K562 (cell line): ENCODE measurements around the gene RANGAP1. TPM values are rescaled to one million over a fixed set of nuclear protein-coding genes. Genes with fewer than 3 reads are reported as not detected.

Experiments used
- ATAC-seq: fragments of 200-7000 bp; cut with Tn5 transposase; 3 replicates; pipeline ENCODE4 v1.9.1; 2020; ENCODE audit warnings: moderate library complexity
- BruUV-seq: library from RNA; stranded (reverse); fragments of 400-500 nt; replicated peaks from 2 replicates; lab custom pipeline; 2021; lab: Mats Ljungman, UMichigan
- CTCF ChIA-PET: fragments of 300-600 bp; formaldehyde crosslinking; extraction: SDS; loops from one replicate; lab custom pipeline; 2021; ENCODE audit warnings: low intra/inter-chr PET ratio; lab: Yijun Ruan, JAX
- POLR2A ChIA-PET: fragments of 300-600, 350-650 bp; sonication (Branson Sonifier 250); formaldehyde crosslinking; extraction: SDS; loops from one replicate; lab custom pipeline; 2021; ENCODE audit warnings: antibody characterized with exemption, inconsistent platforms; lab: Yijun Ruan, JAX
- DNase-seq, 4 experiments: peaks; one replicate each; pipeline versions ENCODE4 v3.0.0 to v3.0.0-alpha.2; 2011 to 2018; ENCODE audit warnings: low spot score in 3 of 4, mixed read lengths in 3 of 4; ENCODE audit errors: extremely low read depth in 1 of 4
- FAIRE-seq: peaks from 2 replicates; lab custom pipeline; 2011; peaks lifted over from hg19 to GRCh38; lab: Jason Lieb, UNC
- H2AFZ ChIP-seq: 2 replicates; pipeline ENCODE4 v1.6.0; 2011; ENCODE audit warnings: low read depth, low read length, control low read depth, inconsistent platforms
- H3K27ac ChIP-seq: fragments of 200-600 bp; 3 replicates; pipeline ENCODE4 v1.8.0; 2011; ENCODE audit warnings: low read depth, mild to moderate bottlenecking, control low read depth, inconsistent platforms, low read length, moderate library complexity, mixed read lengths; ENCODE audit errors: extremely low read depth
- H3K27me3 ChIP-seq, 2 experiments: fragments of 300-600 bp in 1 of 2; 2 replicates in 1 of 2; 3 replicates in 1 of 2; pipeline versions ENCODE4 v1.6.0 to v1.8.0; 2011; ENCODE audit warnings: inconsistent platforms in 2 of 2, low read length in 2 of 2, mild to moderate bottlenecking in 1 of 2, mixed read lengths in 1 of 2, moderate library complexity in 1 of 2; ENCODE audit not compliant: control insufficient read depth in 2 of 2, insufficient read depth in 2 of 2
- H3K36me3 ChIP-seq: fragments of 300-600 bp; 3 replicates; pipeline ENCODE4 v1.8.0; 2011; ENCODE audit warnings: mild to moderate bottlenecking, low read length, inconsistent platforms; ENCODE audit not compliant: control insufficient read depth, insufficient read depth
- H3K4me1 ChIP-seq, 2 experiments: fragments of 200-600 bp in 1 of 2; replicated peaks in 1 of 2; 2 replicates in 1 of 2; 3 replicates in 1 of 2; pipeline versions ENCODE4 v1.5.1 to v1.8.0; 2011; ENCODE audit warnings: inconsistent platforms in 2 of 2, low read length in 2 of 2, mild to moderate bottlenecking in 1 of 2, mixed read lengths in 1 of 2, moderate library complexity in 1 of 2; ENCODE audit not compliant: control insufficient read depth in 2 of 2, insufficient read depth in 2 of 2
- H3K4me2 ChIP-seq: 2 replicates; pipeline ENCODE4 v1.6.1; 2011; ENCODE audit warnings: low read length, control low read depth, inconsistent platforms, mixed read lengths; ENCODE audit not compliant: insufficient read depth
- H3K4me3 ChIP-seq: fragments of 200-600 bp; sonication (generic), shearing (Covaris generic); 2 replicates; pipeline ENCODE4 v1.5.1; 2016; ENCODE audit warnings: control low read depth, inconsistent platforms
- H3K79me2 ChIP-seq: fragments of 200-600 bp; 3 replicates; pipeline ENCODE4 v1.8.0; 2011; ENCODE audit warnings: low read length, inconsistent platforms; ENCODE audit not compliant: control insufficient read depth, insufficient read depth
- H3K9ac ChIP-seq, 2 experiments: 2 replicates each; pipeline versions ENCODE4 v1.6.0 to v1.6.1; 2011; ENCODE audit warnings: low read depth in 2 of 2, low read length in 2 of 2, control low read depth in 1 of 2, inconsistent platforms in 1 of 2, mild to moderate bottlenecking in 1 of 2, mixed read lengths in 1 of 2; ENCODE audit not compliant: insufficient read depth in 1 of 2
- H3K9me1 ChIP-seq: one replicate; pipeline ENCODE4 v1.6.0; 2011; ENCODE audit warnings: inconsistent platforms, mild to moderate bottlenecking, low read length, moderate library complexity; ENCODE audit not compliant: control insufficient read depth, insufficient read depth
- H3K9me3 ChIP-seq: replicated peaks from 2 replicates; pipeline ENCODE4 v1.5.1; 2011; ENCODE audit warnings: low read depth, low read length, inconsistent platforms; ENCODE audit not compliant: control insufficient read depth, insufficient read depth
- H4K20me1 ChIP-seq: replicated peaks from 2 replicates; pipeline ENCODE4 v1.6.1; 2011; ENCODE audit warnings: low read length, inconsistent platforms, mixed read lengths; ENCODE audit not compliant: control insufficient read depth, insufficient read depth
- HINFP ChIP-seq: fragments of 450-650 bp; conservative IDR thresholded peaks from 2 replicates; pipeline ENCODE4 v1.6.1; 2016; ENCODE audit warnings: missing genetic modification characterization, low read depth, mild to moderate bottlenecking, control low read depth, missing compliant biosample characterization
- SAFB ChIP-seq: fragments of 200-400 bp; formaldehyde crosslinking; IDR thresholded peaks from 2 replicates; pipeline ENCODE4 v1.6.1; 2017; ENCODE audit warnings: low read depth, low read length, borderline replicate concordance
- SPI1 ChIP-seq: IDR thresholded peaks from 2 replicates; pipeline ENCODE4 v1.6.1; 2011; ENCODE audit warnings: low read depth, low read length, control low read depth, borderline replicate concordance
- TEAD4 ChIP-seq, 2 experiments: sonication (generic) in 1 of 2; formaldehyde crosslinking in 1 of 2; IDR thresholded peaks; 2 replicates each; pipeline versions ENCODE4 v1.6.1 to v1.8.0; 2012 to 2022; ENCODE audit warnings: borderline replicate concordance in 1 of 2, inconsistent platforms in 1 of 2, low read length in 1 of 2, mild to moderate bottlenecking in 1 of 2, missing genetic modification reagents in 1 of 2
- ZNF76 ChIP-seq: fragments of 250-450 bp; sonication (Bioruptor Pico); IDR thresholded peaks from 2 replicates; pipeline ENCODE4 v1.4.0; 2020; ENCODE audit warnings: mild to moderate bottlenecking, moderate library complexity, borderline replicate concordance
- WGBS: fragments of 100-300 bp; shearing (Covaris generic); methylation state at CpG from one replicate; pipeline ENCODE4 v1.1.6; 2016; ENCODE audit warnings: low coverage, mixed read lengths; ENCODE audit not compliant: insufficient coverage; ENCODE audit errors: missing lambda C conversion rate; 5-methylcytosine and 5-hydroxymethylcytosine counted together
- in situ Hi-C: fragments of 300-500 bp; cut with MboI; formaldehyde crosslinking; loops from 4 replicates; pipeline ENCODE4 v1.15.0; 2018; ENCODE audit warnings: inconsistent platforms, mixed read lengths
- intact Hi-C: fragments of 100-400 bp; cut with micrococcal nuclease; formaldehyde crosslinking; loops from 2 replicates; pipeline ENCODE4 v1.14.2; 2022
- polyA plus RNA-seq, 8 experiments: library from polyadenylated mRNA; depleted of rRNA in 4 of 8; stranded (reverse) in 5 of 8; unstranded in 3 of 8; fragments of >200 nt; fragmentation: Nextera tagmentation in 2 of 8; fragmentation: Illumina TruSeq in 1 of 8; extraction: Ambion mirVana in 2 of 8; extraction: Trizol in 1 of 8; gene quantifications; 2 replicates each; pipeline versions ENCODE4 v1.2.1 to v1.2.3, GENCODE V29; 2011 to 2014; ENCODE audit warnings: inconsistent platforms in 1 of 8, missing spikeins in 1 of 8
- total RNA-seq, 7 experiments: library from RNA; depleted of rRNA in 6 of 7; stranded (reverse); fragments of >200 nt in 6 of 7; fragmentation: Illumina TruSeq in 2 of 7; extraction: Trizol in 2 of 7; gene quantifications; 2 replicates each; pipeline versions ENCODE4 v1.2.1 to v1.2.3, GENCODE V29; 2011 to 2021; ENCODE audit warnings: low replicate concordance in 1 of 7

Gene RANGAP1
- total and polyA plus RNA-seq, 9 of the 15 experiments (the other 6 are each of a cell fraction or from before 2014, with no cell fraction given) = 2.1 to 104 (median 50.6) TPM

GRCh38 chr22:41204992-41205900, 80.7 kb downstream of the RANGAP1 start, which contains the start of gene L3MBTL2 (continued):
- no peak for TF ChIP-seq HINFP (tag)

DNA sequence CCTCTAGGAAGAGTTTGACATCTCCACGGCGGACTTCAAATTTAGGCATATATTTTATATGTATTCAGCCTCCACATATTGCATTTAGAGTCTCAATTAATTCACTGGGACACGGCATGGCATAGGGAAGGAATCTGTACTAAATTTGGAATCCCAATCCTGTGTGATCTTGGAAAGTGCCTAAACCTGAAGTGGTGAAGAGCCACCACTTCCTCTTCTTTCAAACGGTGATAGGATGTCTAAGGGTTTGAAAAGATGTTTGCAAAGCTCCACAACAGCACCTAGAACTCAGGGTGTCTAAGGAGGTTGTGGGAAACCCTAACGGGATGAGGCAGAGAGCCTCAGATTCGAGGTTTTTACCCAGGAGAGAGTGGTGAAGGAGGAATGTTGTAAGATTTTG, 81.9 kb downstream of the RANGAP1 start:
- no peak for DNase-seq

More for the DNA sequence above, 81.9 kb downstream of the RANGAP1 start:
- ATAC-seq (no peak), FAIRE-seq (no peak)
- H3K4me2 ChIP-seq = no peak overlapping the region
- no peaks in the 10 kb centered on the region for H3K9me3 ChIP-seq
- no peak overlapping the region for H3K9ac ChIP-seq
- H2AFZ ChIP-seq = no peak overlapping the region
- peaks cover 19% of the 10 kb centered on the region for H3K79me2 ChIP-seq
- H3K4me3 ChIP-seq = no peak overlapping the region
- WGBS = 22% methylated on average over 6 of the region's 6 CpGs
- no peak for TF ChIP-seq ZNF76 (CRISPR knock-in tag)
- no peak for TF ChIP-seq TEAD4 (IDR thresholded peaks at IDR 0.05; ENCODE audit: low read length)
- no peak for TF ChIP-seq TEAD4 (CRISPR knock-in tag; IDR thresholded peaks at IDR 0.05; ENCODE audit: borderline replicate concordance)
- TF ChIP-seq SPI1 = peak; percentile 78
- TF ChIP-seq SAFB = no peak
- intact Hi-C loops (no loop called here), in situ Hi-C loops (no loop called here)
- H4K20me1 ChIP-seq = no peaks in the 10 kb centered on the region
- no peaks in the 10 kb centered on the region for H3K9me1 ChIP-seq
- CTCF ChIA-PET = no interaction called here
- H3K27ac ChIP-seq = no peak overlapping the region
- peaks cover 5% of the 10 kb centered on the region; the same call in 2 of the 3 replicates for H3K36me3 ChIP-seq
- H3K27me3 ChIP-seq = no peaks in the 10 kb centered on the region
- BruUV-seq = no TSS peak
- H3K4me1 ChIP-seq = peaks cover 2 to 6% of the 10 kb centered on the region in 2 experiments; a peak in 2 of 5 replicates
- POLR2A ChIA-PET = no interaction called here
